RKO (cell line): Measurements from ENCODE around the gene FBXO3.
"Not testable (repeated sequence)": the region's sequence is repeated elsewhere in the genome, so short reads cannot be mapped to it uniquely, and the experiment has no call there.

ENCODE experiments used
- DNase-seq: peaks from one replicate; pipeline ENCODE4 v3.0.0-alpha.2; 2016; ENCODE audit warnings: low spot score

FBXO3 gene

DNA sequence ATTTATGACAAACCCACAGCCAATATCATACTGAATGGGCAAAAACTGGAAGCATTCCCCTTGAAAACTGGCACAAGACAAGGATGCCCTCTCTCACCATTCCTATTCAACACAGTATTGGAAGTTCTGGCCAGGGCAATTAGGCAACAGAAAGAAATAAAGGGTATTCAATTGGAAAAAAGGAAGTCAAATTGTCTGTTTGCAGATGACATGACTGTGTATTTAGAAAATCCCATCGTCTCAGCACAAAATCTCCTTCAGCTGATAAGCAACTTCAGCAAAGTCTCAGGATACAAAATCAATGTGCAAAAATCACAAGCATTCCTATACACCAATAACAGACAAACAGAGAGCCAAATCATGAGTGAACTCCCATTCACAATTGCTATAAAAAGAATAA is 46.8 kb downstream of the FBXO3 start:
- not testable (repeated sequence) for DNase-seq

- DNase-seq: no peak
These were observed 48.8 kb downstream of the FBXO3 start for GRCh38 chr11:33725496-33725895.

- no peak for DNase-seq
These were observed 49.7 kb downstream of the FBXO3 start for GRCh38 chr11:33724644-33725035.

DNA sequence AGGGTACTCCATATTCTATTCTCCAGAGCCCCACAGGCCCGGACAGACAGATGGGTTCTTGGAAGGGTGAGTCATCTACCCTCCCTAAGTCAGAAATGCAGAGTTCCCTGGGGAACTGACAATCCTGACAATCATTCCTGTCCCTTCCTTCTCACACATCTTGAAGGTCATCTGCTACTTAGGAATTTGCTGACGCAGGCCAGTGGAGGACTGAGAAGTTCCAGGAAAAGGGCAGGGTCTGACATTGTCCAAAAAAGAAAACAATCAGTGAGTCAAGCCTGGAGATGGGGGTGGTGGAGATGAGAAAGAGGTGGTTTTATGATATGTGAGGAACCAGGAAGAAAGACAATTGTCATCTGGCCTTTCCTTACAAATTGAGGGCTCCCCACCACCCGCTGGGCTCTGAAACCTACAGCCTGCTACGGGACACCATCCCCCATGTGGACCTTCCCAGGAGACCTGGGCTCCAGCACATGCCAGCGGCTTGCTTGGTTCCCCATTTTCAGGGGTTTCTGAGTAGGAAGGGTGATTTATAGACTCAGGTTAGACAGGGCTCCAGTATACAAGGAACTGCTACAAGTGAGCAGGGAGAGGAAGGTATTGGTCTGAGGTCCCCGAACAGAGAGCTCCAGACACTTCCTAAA is 51.0 kb downstream of the FBXO3 start:
- DNase-seq: no peak

DNA sequence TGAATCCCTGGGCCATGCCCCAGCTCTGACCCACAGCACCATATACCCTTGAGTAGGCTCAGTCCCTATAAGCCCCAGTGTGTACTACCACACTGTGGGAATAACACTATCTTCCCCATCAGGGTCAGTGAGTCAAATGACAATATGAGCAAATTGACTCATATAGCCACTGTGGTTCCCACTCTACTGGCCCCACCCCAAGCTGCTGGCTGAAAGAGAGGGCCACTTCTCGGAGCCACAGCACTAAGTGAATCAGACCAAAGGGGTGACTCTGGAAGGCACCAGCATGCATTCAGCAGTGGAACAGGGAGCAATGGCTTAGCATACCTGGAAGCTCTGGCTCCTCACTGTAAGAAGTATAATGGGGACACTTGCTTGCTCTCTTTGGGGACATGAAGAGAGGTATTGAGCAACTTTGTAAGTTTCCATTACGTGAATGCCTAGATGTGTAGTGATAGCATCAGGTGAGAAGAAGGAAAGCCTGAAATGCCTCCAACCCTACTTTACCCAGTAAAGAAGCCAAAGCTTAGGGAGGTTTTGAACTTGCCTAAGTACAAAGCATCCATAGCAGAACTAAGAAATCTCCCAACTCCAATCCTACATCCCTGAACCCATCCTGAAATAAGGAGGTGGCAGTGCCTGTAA is 51.6 kb downstream of the FBXO3 start:
- no peak for DNase-seq

DNA sequence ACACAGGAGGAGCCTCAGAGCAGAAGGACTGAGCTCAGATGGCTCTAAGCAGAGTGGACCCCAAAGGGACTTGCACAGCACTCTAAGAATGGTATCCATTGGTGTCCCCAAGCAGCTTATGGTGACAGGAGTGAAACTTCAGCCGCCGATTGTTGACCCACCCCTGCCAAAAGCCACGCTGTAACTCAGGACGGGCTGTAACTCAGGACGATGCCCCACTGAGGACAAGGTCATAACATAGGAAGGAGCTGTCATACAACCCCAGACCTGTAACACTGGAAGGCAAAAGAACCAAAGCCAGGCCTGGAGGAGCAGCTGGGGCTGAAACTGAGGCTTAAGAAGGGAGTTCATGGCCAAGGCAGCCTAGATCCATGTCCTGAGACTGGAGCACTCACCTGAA is 52.3 kb downstream of the FBXO3 start:
- DNase-seq: no peak

DNA sequence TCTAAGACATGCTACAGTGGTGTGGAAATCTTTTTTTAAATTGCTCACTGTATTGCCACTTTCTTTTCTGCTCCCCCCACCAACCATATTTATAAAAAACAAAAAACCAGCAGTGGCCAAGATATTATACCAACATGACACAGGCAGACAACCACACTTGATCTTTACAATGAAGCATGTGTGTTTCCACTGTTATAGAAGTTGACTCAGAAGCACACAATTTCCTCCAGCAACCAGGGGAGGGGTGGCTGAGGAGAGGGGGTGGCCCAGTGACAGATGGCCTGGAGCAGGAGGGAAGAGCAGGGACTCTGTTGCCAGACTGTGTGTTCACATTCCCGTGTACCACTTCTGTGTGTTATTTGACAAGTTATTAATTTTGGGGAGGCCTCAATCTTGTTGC is 52.9 kb downstream of the FBXO3 start:
- DNase-seq: no peak

DNA sequence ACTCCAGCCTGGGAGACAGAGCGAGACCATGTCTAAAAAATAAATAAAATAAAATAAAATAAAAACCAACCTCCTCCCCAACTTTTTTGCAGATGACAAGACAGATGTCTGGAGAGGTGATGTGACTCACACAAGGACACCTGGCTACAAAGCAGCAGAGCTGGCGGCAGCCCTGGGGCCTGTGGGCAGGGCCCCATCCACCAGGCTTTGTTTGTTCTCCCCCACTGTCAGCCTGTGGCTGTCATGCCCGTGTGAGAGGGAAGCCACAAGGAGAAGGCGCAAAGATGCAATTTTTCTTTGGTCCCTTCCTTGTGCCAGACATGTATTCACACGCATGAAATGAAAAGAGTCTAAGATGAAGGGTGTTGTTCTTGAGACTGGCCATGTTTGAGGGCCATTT is 54.7 kb downstream of the FBXO3 start:
- no peak for DNase-seq

GRCh38 chr11:33718440-33718839 is 55.9 kb downstream of the FBXO3 start:
- DNase-seq: no peak

DNA sequence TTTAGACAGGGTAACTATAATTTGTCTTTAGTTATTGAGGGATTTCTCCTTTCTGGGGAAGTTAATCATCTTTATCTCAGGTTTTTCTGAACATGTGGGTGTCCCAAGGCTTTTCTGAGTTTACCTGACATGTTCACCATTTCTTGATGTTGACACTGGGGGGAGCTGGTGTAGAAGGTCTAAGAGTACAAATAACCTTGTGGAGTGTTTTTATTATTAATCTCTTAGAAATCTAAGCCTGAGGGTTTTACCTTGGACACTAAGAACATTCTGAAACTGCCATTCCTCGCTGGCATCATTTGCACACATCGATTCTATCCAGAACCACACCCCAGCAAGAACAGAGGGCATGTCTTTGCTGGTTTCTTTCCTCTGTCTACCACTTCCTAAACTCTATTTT is 58.1 kb downstream of the FBXO3 start:
- DNase-seq: no peak

DNA sequence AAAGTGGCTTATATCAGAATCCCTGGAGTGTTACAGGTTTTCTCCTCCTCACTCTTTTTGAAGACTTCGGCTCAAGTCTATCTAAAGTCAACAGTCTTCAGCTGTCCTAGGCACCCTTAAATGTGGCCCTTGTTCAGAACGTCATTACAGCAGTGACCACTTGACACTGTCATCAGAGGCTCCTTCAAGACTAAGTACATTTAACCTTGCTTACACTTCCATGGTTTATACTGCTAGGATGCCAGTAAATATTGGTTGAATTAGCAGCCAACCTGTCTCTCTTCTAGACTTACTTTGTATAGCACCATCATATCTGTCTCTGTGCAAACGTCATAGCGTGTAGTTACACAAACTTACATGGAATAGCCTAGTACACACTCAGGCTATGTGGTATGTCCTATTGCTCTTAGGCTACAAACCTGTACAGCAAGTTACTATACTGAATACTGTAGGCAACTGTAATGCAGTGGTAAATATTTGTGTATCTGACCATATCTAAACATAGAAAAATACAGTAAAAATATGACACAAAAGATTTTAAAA is 60.4 kb downstream of the FBXO3 start:
- DNase-seq: no peak

GRCh38 chr11:33713151-33713855 is 61.0 kb downstream of the FBXO3 start:
- DNase-seq: no peak

DNA sequence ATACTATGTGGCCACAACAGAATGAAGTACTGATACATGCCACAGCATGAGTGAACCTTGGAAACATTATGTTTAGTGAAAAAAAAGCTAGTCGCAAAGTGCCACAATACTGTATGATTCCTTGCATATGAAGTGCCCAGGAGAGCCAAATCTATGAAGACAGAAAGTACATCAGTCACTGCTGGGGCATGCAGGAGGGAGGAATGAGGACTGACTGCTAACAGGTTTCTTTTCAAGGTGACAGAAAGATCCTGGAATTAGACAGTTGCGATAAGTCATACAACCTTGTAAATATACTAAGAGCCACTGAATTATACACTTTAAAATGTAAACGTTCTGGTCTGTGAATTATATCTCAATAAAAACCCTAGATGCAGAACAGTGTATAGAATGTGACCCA is 61.9 kb downstream of the FBXO3 start:
- no peak for DNase-seq

GRCh38 chr11:33709466-33709865 is 64.9 kb downstream of the FBXO3 start:
- no peak for DNase-seq

GRCh38 chr11:33708985-33709384 is 65.3 kb downstream of the FBXO3 start:
- no peak for DNase-seq

GRCh38 chr11:33707831-33708230 is 66.5 kb downstream of the FBXO3 start:
- not testable (repeated sequence) for DNase-seq

- no peak for DNase-seq
These were observed 67.4 kb downstream of the FBXO3 start for GRCh38 chr11:33706966-33707365.

GRCh38 chr11:33706546-33706945 is 67.8 kb downstream of the FBXO3 start:
- DNase-seq: no peak

- DNase-seq: no peak
These were observed 69.9 kb downstream of the FBXO3 start for GRCh38 chr11:33704240-33705002.

DNA sequence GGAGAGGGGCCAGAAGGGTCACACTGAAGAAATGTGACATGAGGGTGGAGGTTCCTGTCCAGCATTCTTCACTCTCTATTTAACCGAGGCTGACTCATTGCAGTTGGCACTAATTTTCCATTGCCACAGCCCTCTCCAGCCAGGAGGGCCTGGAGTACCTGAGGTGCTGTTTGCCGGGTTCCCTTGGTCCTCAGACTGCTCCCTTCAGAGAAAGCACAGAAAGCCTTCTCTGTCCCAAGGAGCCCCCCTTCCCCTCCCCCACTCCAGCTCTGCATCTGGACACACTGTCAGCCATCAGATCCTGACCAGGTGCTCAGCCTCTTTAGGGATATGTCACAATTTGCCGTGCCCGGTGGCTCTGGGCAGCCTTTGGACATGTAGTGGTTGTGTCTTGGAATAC is 70.5 kb downstream of the FBXO3 start:
- no peak for DNase-seq

DNA sequence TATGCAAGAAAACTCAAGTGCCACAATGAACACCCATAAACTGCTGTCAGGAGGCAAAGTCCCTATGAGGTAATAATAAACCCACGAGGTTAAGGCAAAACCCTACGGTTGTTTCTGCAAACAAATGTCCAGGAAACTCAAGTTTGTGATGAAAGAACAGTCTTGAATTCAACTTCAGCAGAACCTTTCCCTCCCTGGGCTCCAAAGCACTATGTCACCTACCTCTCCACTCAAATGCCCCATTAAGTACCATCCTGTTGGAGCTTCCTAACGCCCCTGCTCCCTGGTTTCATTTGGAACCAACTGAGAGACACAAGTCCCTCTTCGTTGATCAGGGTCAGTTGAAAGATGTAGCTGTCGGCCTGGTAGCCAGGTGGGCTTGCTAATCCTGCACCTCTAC is 71.1 kb downstream of the FBXO3 start:
- no peak for DNase-seq
